Esophagus squamous epithelium (tissue), 5 donors: ENCODE data around the gene WFDC2. TPM values are rescaled to one million over a fixed set of nuclear protein-coding genes. Genes with fewer than 3 reads are reported as not detected.

ENCODE experiments used
- DNase-seq: peaks from one replicate; lab custom pipeline; 2025; lab: John Stamatoyannopoulos, UW
- H3K27ac ChIP-seq, 4 donors: fragments of 200-600 bp; sonication (generic); one replicate each; pipeline ENCODE4 v1.5.1; 2016 to 2019; ENCODE audit warnings: mild to moderate bottlenecking in 1 of 4
- H3K27me3 ChIP-seq, 4 donors: fragments of 200-600 bp; sonication (generic); 1 replicate in 3 of 4; 2 replicates in 1 of 4; pipeline versions ENCODE4 v1.5.1 to v1.6.0; 2017 to 2021; ENCODE audit warnings: antibody characterized with exemption in 1 of 4
- H3K36me3 ChIP-seq, 3 donors: fragments of 200-600 bp; sonication (generic); one replicate each; pipeline ENCODE4 v1.5.1; 2016 to 2019
- H3K4me1 ChIP-seq, 3 donors: fragments of 200-600 bp; sonication (generic); one replicate each; pipeline ENCODE4 v1.5.1; 2017 to 2019
- H3K4me3 ChIP-seq, 4 donors: fragments of 200-600 bp; sonication (generic); 1 replicate in 3 of 4; 2 replicates in 1 of 4; pipeline ENCODE4 v1.5.1; 2016 to 2019; ENCODE audit warnings: mild to moderate bottlenecking in 2 of 4, moderate library complexity in 1 of 4
- H3K9me3 ChIP-seq, 3 donors: fragments of 200-600 bp; sonication (generic); one replicate each; pipeline ENCODE4 v1.5.1; 2016 to 2019
- CTCF ChIP-seq, 6 experiments: fragments of 450-650 bp in 4 of 6; fragments of 200-600 bp in 2 of 6; sonication (generic) in 2 of 6; IDR thresholded peaks; one replicate each; pipeline ENCODE4 v1.5.1; 2016 to 2019; ENCODE audit warnings: antibody characterized with exemption in 6 of 6, mild to moderate bottlenecking in 4 of 6, moderate library complexity in 4 of 6
- POLR2A ChIP-seq, 4 donors: fragments of 450-650 bp; IDR thresholded peaks; one replicate each; pipeline ENCODE4 v1.6.1; 2017; ENCODE audit warnings: antibody characterized with exemption in 4 of 4, mild to moderate bottlenecking in 4 of 4, moderate library complexity in 3 of 4
- WGBS, 2 donors: methylation state at CpG; one replicate each; pipeline ENCODE4 v1.1.5; 2018; 5-methylcytosine and 5-hydroxymethylcytosine counted together
- intact Hi-C: fragments of 100-400 bp; cut with DNase I; formaldehyde crosslinking; loops from one replicate; pipeline ENCODE4 v1.15.0; 2022
- total RNA-seq, 4 donors: library from RNA; depleted of rRNA; stranded (reverse); fragments of >200 nt; gene quantifications; one replicate each; pipeline ENCODE4 v1.1.0, GENCODE V29; 2016
- donor health status: DM: yes; HTN: yes; CAD: no.

The WFDC2 gene
- total RNA-seq, 4 donors from 2014 or later = 0.99 to 37.7 TPM; not detected in 2

DNA sequence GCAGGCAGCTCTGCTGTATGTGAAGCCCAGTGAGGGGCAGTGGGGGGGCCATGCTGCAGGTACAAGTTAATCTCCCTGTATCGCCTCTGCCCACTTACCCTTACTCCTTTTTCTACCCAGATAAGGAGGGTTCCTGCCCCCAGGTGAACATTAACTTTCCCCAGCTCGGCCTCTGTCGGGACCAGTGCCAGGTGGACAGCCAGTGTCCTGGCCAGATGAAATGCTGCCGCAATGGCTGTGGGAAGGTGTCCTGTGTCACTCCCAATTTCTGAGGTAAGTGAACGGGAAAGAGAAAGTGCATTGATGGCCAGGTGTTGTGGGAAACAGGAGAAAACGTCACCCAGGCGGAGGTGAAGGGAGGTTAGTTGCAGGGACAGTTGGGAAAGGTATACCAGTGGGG is 10.3 kb downstream of the WFDC2 start:
- no peak overlapping the region for H3K27ac ChIP-seq
- WGBS, 2 donors = 79 to 97% methylated on average over 4 to 7 of the region's 7 CpGs
- TF ChIP-seq POLR2A (IDR thresholded peaks at IDR 0.05) (no peak), CTCF (IDR thresholded peaks at IDR 0.05) (no peak)
- no peaks in the 10 kb centered on the region for H3K36me3 ChIP-seq
- H3K4me1 ChIP-seq = no peaks in the 10 kb centered on the region
- no peak overlapping the region for H3K4me3 ChIP-seq
- H3K9me3 ChIP-seq = no peaks in the 10 kb centered on the region
- DNase-seq = no peak
- peaks cover 0 to 64% (median 0%) of the 10 kb centered on the region in 4 donors for H3K27me3 ChIP-seq
- intact Hi-C loops = no loop called here

DNA sequence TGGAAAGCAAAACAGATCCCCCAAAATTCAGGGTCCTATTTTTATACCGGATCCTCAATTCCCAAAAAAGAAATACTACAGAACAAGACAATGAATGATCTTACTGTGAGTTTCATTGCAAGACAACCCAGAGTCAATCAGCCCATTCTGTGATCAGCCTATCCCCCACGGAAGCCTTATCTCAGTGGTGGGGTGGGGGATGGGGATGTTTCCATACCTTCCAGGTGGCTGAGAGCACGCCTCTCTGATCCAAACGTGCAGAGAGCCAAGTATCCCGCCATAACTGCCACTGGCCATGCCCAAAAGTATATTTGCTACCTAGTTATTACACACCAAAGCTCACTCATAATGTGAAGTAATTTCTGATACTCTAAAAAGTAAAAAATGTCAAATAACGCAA is 15.1 kb downstream of the WFDC2 start:
- no peak for DNase-seq
- TF ChIP-seq POLR2A (IDR thresholded peaks at IDR 0.05) = no peak
- TF ChIP-seq CTCF (IDR thresholded peaks at IDR 0.05) = no peak
- 41 to 46% methylated on average over 5 to 6 of the region's 6 CpGs for WGBS, 2 donors
- Histone ChIP-seq H3K4me3 (no peak overlapping the region), H3K36me3 (no peaks in the 10 kb centered on the region), H3K27me3 (peaks cover 0 to 77% (median 0%) of the 10 kb centered on the region in 4 donors), H3K27ac (no peak overlapping the region), H3K9me3 (no peaks in the 10 kb centered on the region), H3K4me1 (no peaks in the 10 kb centered on the region)
- intact Hi-C loops = no loop called here

- 74 to 87% methylated on average over 4 of the region's 4 CpGs for WGBS, 2 donors
- TF ChIP-seq CTCF (IDR thresholded peaks at IDR 0.05) (no peak), POLR2A (IDR thresholded peaks at IDR 0.05) (no peak)
- DNase-seq = no peak
Observed at GRCh38 chr20:45485388-45485787, 15.8 kb downstream of the WFDC2 start.

GRCh38 chr20:45487231-45487635 is 17.7 kb downstream of the WFDC2 start:
- 12 to 38% methylated on average over 6 to 9 of the region's 20 CpGs for WGBS, 2 donors
- intact Hi-C loops = no loop called here
- Histone ChIP-seq H3K4me1 (no peaks in the 10 kb centered on the region), H3K9me3 (no peaks in the 10 kb centered on the region), H3K36me3 (no peaks in the 10 kb centered on the region), H3K4me3 (no peak overlapping the region), H3K27me3 (peaks cover 0 to 72% (median 0%) of the 10 kb centered on the region in 4 donors), H3K27ac (no peak overlapping the region)
- no peak for TF ChIP-seq POLR2A (IDR thresholded peaks at IDR 0.05)
- peak in 1 of 6 experiments; percentile 8 for TF ChIP-seq CTCF (IDR thresholded peaks at IDR 0.05)
- no peak for DNase-seq

More at GRCh38 chr20:45485388-45485787, 15.8 kb downstream of the WFDC2 start:
- Histone ChIP-seq H3K9me3 (no peaks in the 10 kb centered on the region), H3K4me1 (no peaks in the 10 kb centered on the region), H3K27ac (no peak overlapping the region), H3K4me3 (no peak overlapping the region), H3K36me3 (no peaks in the 10 kb centered on the region), H3K27me3 (peaks cover 0 to 77% (median 0%) of the 10 kb centered on the region in 4 donors)
- intact Hi-C loops = no loop called here

DNA sequence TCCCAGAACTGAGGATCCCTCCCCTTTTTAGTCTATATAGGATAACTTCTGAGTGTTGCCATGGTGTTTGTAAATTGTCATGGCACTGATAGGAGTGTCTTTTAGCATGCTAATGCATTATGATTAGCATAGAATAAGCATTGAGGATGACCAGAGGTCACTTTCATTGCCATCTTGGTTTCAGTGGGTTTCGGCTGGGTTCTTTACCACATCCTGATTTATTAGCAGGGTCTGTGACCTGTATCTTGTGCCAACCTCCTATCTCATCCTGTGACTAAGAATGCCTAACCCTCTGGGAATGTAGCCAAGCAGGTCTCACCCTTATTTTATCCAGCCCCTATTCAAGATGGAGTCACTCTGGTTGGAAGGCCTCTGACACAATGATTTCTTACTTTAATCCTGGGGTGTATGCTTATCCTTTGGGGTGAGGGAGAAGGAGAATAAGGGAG is 19.6 kb downstream of the WFDC2 start:
- Histone ChIP-seq H3K4me3 (no peak overlapping the region), H3K27me3 (peaks cover 0 to 76% (median 0%) of the 10 kb centered on the region in 4 donors), H3K9me3 (no peaks in the 10 kb centered on the region), H3K27ac (no peak overlapping the region), H3K4me1 (no peaks in the 10 kb centered on the region), H3K36me3 (no peaks in the 10 kb centered on the region)
- intact Hi-C loops = no loop called here
- WGBS, 2 donors = 33 to 38% methylated on average over 1 of the region's 1 CpG
- TF ChIP-seq CTCF (IDR thresholded peaks at IDR 0.05) (no peak), POLR2A (IDR thresholded peaks at IDR 0.05) (no peak)
- DNase-seq = no peak
